Naive thymus-derived CD4-positive, alpha-beta T cell (primary cell): Measurements from ENCODE around the gene MRPS24. TPM values are rescaled to one million over a fixed set of nuclear protein-coding genes. Genes with fewer than 3 reads are reported as not detected.
"Not testable (repeated sequence)": the region's sequence is repeated elsewhere in the genome, so short reads cannot be mapped to it uniquely, and the experiment has no call there.

Source experiments
- ATAC-seq: fragments of 150-1000 bp; cut with Tn5 transposase; 2 replicates; pipeline ENCODE4 v1.10.0; 2021; ENCODE audit warnings: mild to moderate bottlenecking, moderate library complexity
- CTCF ChIA-PET: fragments of 350-600 bp; sonication (Branson Sonifier 250); formaldehyde crosslinking; loops from one replicate; lab custom pipeline; 2021; ENCODE audit warnings: antibody characterized with exemption; lab: Charles Lee
- POLR2A ChIA-PET: fragments of 350-600 bp; sonication (Branson Sonifier 250); formaldehyde crosslinking; loops from one replicate; lab custom pipeline; 2021; ENCODE audit warnings: antibody characterized with exemption, inconsistent platforms; lab: Charles Lee
- DNase-seq, 9 donors: peaks; one replicate each; pipeline versions ENCODE4 v3.0.0 to v3.0.0-alpha.2; 2020 to 2022; ENCODE audit warnings: mixed read lengths in 1 of 9
- H3K27ac ChIP-seq: one replicate; pipeline ENCODE4 v1.7.0; 2013; ENCODE audit warnings: mild to moderate bottlenecking, low read depth, low read length, moderate library complexity
- H3K27me3 ChIP-seq, 2 donors: one replicate each; pipeline ENCODE4 v1.7.0; 2013; ENCODE audit warnings: low read length in 2 of 2, mild to moderate bottlenecking in 2 of 2, moderate library complexity in 2 of 2; ENCODE audit not compliant: control insufficient read depth in 2 of 2, insufficient read depth in 2 of 2
- H3K36me3 ChIP-seq, 3 experiments: 1 replicate in 2 of 3; 2 replicates in 1 of 3; pipeline ENCODE4 v1.7.0; 2013; ENCODE audit warnings: low read length in 3 of 3, mild to moderate bottlenecking in 3 of 3, moderate library complexity in 1 of 3; ENCODE audit not compliant: insufficient read depth in 3 of 3, control insufficient read depth in 2 of 3
- H3K4me1 ChIP-seq, 2 donors: one replicate each; pipeline ENCODE4 v1.7.0; 2013; ENCODE audit warnings: low read length in 2 of 2, mild to moderate bottlenecking in 2 of 2, moderate library complexity in 1 of 2; ENCODE audit not compliant: control insufficient read depth in 2 of 2, insufficient read depth in 2 of 2
- H3K4me3 ChIP-seq: 2 replicates; pipeline ENCODE4 v1.7.0; 2013; ENCODE audit warnings: mild to moderate bottlenecking, low read length
- H3K9me3 ChIP-seq, 3 experiments: 1 replicate in 2 of 3; 2 replicates in 1 of 3; pipeline ENCODE4 v1.7.0; 2013; ENCODE audit warnings: low read length in 3 of 3; ENCODE audit not compliant: control insufficient read depth in 2 of 3
- H3K27ac Mint-ChIP-seq, 9 donors: one replicate each; pipeline ENCODE4 v1.8.0; 2020 to 2022; ENCODE audit warnings: mixed read lengths in 9 of 9, mild to moderate bottlenecking in 8 of 9, moderate library complexity in 5 of 9, inconsistent platforms in 2 of 9
- H3K27me3 Mint-ChIP-seq, 5 donors: one replicate each; pipeline ENCODE4 v1.8.0; 2021 to 2022; ENCODE audit warnings: mixed read lengths in 5 of 5, mild to moderate bottlenecking in 1 of 5
- H3K36me3 Mint-ChIP-seq, 5 donors: one replicate each; pipeline ENCODE4 v1.8.0; 2020 to 2022; ENCODE audit warnings: mixed read lengths in 5 of 5, mild to moderate bottlenecking in 3 of 5, inconsistent platforms in 1 of 5
- H3K4me1 Mint-ChIP-seq, 7 donors: one replicate each; pipeline ENCODE4 v1.8.0; 2020 to 2022; ENCODE audit warnings: mixed read lengths in 7 of 7, mild to moderate bottlenecking in 3 of 7, inconsistent platforms in 1 of 7
- H3K4me3 Mint-ChIP-seq, 10 donors: one replicate each; pipeline ENCODE4 v1.8.0; 2020 to 2022; ENCODE audit warnings: mild to moderate bottlenecking in 10 of 10, mixed read lengths in 10 of 10, moderate library complexity in 6 of 10, inconsistent platforms in 2 of 10
- H3K9me3 Mint-ChIP-seq, 11 donors: one replicate each; pipeline ENCODE4 v1.8.0; 2020 to 2022; ENCODE audit warnings: mixed read lengths in 11 of 11, mild to moderate bottlenecking in 4 of 11, inconsistent platforms in 1 of 11, moderate library complexity in 1 of 11
- intact Hi-C, 2 donors: fragments of 100-400 bp; cut with micrococcal nuclease; formaldehyde crosslinking; loops; one replicate each; pipeline ENCODE4 v1.15.1; 2023
- polyA plus RNA-seq, 2 donors: library from polyadenylated mRNA; unstranded; fragments of 300-500 nt; fragmentation: Illumina TruSeq; gene quantifications; one replicate each; pipeline ENCODE4 v1.2.3, GENCODE V29; 2021
- total RNA-seq, 6 experiments: library from RNA in 5 of 6; stranded (reverse) in 5 of 6; gene quantifications; 1 replicate in 5 of 6; 2 replicates in 1 of 6; pipeline ENCODE4 v1.2.3 and lab custom pipeline; 2021 to 2026

The MRPS24 gene
- total and polyA plus RNA-seq, 7 experiments from 2014 or later: 44.2 to 187 (median 62.7) TPM

DNA sequence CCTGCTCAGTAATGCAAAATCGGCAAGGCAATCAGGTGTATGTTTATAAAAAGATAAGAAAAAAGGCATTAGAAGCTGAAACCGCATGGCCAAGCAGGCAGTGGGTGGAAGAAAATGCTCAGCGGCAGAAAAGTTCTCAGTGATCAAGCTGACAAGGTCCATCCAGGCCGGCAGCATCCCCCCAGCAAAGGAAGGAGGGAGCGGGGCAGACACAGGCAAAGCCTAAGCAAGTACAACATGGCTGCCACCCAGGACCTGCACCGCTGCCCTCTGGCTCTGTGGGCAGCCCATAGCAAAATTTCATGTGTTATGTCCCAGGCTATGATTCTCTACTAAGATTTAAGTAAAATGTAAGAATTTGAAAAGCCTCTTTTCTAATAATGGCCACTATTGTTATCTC, 45.4 kb downstream of the MRPS24 start:
- H3K27ac Mint-ChIP-seq: no peak overlapping the region
- Histone ChIP-seq H3K9me3 (no peaks in the 10 kb centered on the region), H3K36me3 (no peaks in the 10 kb centered on the region), H3K27ac (no peak overlapping the region), H3K4me1 (no peaks in the 10 kb centered on the region), H3K27me3 (peaks cover 0 to 4% of the 10 kb centered on the region in 2 donors), H3K4me3 (no peak overlapping the region)
- H3K4me3 Mint-ChIP-seq: no peak overlapping the region
- POLR2A ChIA-PET: no interaction called here
- ATAC-seq (no peak), DNase-seq (no peak)
- H3K27me3 Mint-ChIP-seq: peaks cover 7 to 74% (median 19%) of the 10 kb centered on the region in 5 donors
- H3K9me3 Mint-ChIP-seq: no peaks in the 10 kb centered on the region
- CTCF ChIA-PET: no interaction called here
- H3K36me3 Mint-ChIP-seq: peaks cover 0 to 2% (median 0%) of the 10 kb centered on the region in 5 donors
- intact Hi-C loops: no loop called here
- H3K4me1 Mint-ChIP-seq: no peaks in the 10 kb centered on the region

DNA sequence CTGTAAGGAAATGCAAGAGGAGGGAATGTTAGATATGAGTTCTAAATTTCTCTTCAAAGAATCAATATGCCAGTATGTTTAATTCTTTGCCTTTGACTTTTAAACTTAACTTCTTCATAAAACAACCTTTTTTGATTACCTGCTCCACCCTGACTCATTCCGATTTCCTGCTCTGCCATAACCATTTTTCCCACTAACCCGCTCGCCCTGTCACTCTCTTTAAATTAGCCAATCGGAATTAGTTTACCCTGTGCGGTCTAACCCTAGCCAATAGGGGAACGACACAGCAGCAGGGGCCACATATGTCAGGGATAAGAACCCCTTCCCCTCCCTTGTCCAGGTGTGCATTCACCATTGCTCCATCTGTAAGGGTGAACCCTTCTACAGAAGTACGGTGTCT, 45.9 kb downstream of the MRPS24 start:
- DNase-seq, H3K4me1 Mint-ChIP-seq, H3K9me3 Mint-ChIP-seq, H3K36me3 ChIP-seq, CTCF ChIA-PET, H3K9me3 ChIP-seq, H3K36me3 Mint-ChIP-seq, H3K27ac ChIP-seq, POLR2A ChIA-PET, H3K4me3 Mint-ChIP-seq, H3K27me3 ChIP-seq, ATAC-seq, H3K4me1 ChIP-seq, intact Hi-C loops, H3K4me3 ChIP-seq: not testable (repeated sequence)
- peak overlapping the region in 1 of 9 donors; percentile 9 for H3K27ac Mint-ChIP-seq
- H3K27me3 Mint-ChIP-seq: peaks cover 10 to 70% (median 16%) of the 10 kb centered on the region in 5 donors

Other genes with a start within 250 kb of the MRPS24 start
- 10 to 100 TPM; 51.3 to 73.3 (median 64.6) TPM for gene COA1, start 140.0 kb downstream of the MRPS24 start, total RNA-seq
- gene COA1, start 140.0 kb downstream of the MRPS24 start, polyA plus RNA-seq: 10 to 100 TPM; 67.1 to 86.6 TPM
- gene BLVRA, start 110.8 kb downstream of the MRPS24 start, total RNA-seq: 10 to 100 TPM; 11.2 to 41.2 (median 16.1) TPM
- gene BLVRA, start 110.8 kb downstream of the MRPS24 start, polyA plus RNA-seq: 10 to 100 TPM; 28.2 to 38.7 TPM
- 10 to 100 TPM; 20.0 to 33.7 (median 26.8) TPM for gene URGCP, start 37.1 kb upstream of the MRPS24 start, total RNA-seq
- gene URGCP, start 37.1 kb upstream of the MRPS24 start, polyA plus RNA-seq: 10 to 100 TPM; 22.0 to 40.6 TPM
- gene UBE2D4, start 56.9 kb upstream of the MRPS24 start, total RNA-seq: 10 to 100 TPM in 2 of 5 experiments, 1 to 10 TPM in 3; 6.3 to 13.9 (median 9.6) TPM
- 10 to 100 TPM; 13.4 to 15.9 TPM for gene UBE2D4, start 56.9 kb upstream of the MRPS24 start, polyA plus RNA-seq
- under 1 TPM in 2 of 5 experiments, not detected in 3; 0.19 to 0.30 TPM for gene SPDYE1, start 128.4 kb upstream of the MRPS24 start, total RNA-seq
- under 1 TPM; 0.07 to 0.21 TPM for gene SPDYE1, start 128.4 kb upstream of the MRPS24 start, polyA plus RNA-seq
- 100 to 1,000 TPM; 112 to 182 (median 164) TPM for gene DBNL, start 175.2 kb upstream of the MRPS24 start, total RNA-seq
- 100 to 1,000 TPM; 171 to 217 TPM for gene DBNL, start 175.2 kb upstream of the MRPS24 start, polyA plus RNA-seq
- 1 to 10 TPM in 4 of 5 experiments, under 1 TPM in 1; 0.73 to 3.1 (median 1.8) TPM for gene PGAM2, start 196.1 kb upstream of the MRPS24 start, total RNA-seq
- not detected for gene PGAM2, start 196.1 kb upstream of the MRPS24 start, polyA plus RNA-seq
- gene POLM, start 213.0 kb upstream of the MRPS24 start, total RNA-seq: 10 to 100 TPM; 33.9 to 77.1 (median 48.9) TPM
- gene POLM, start 213.0 kb upstream of the MRPS24 start, polyA plus RNA-seq: 10 to 100 TPM; 18.2 to 20.4 TPM
- gene AEBP1, start 234.8 kb upstream of the MRPS24 start, total RNA-seq: 10 to 100 TPM in 4 of 5 experiments, 1 to 10 TPM in 1; 7.7 to 33.1 (median 27.5) TPM
- gene AEBP1, start 234.8 kb upstream of the MRPS24 start, polyA plus RNA-seq: 10 to 100 TPM in 1 of 2 donors, 1 to 10 TPM in 1; 3.0 to 13.5 TPM